GM12891 (cell line): ENCODE results near the gene MAGEC3.

ENCODE experiments used
- DNase-seq: peaks from one replicate; pipeline ENCODE4 v3.0.0; 2011; ENCODE audit warnings: low spot score; ENCODE audit not compliant: insufficient read length
- FAIRE-seq: peaks from 2 replicates; lab custom pipeline; 2011; peaks lifted over from hg19 to GRCh38; lab: Jason Lieb, UNC
- PAX5 ChIP-seq: IDR thresholded peaks from 2 replicates; pipeline ENCODE4 v1.6.1; 2011; ENCODE audit warnings: low read length, moderate library complexity, mild to moderate bottlenecking; ENCODE audit not compliant: insufficient read depth, severe bottlenecking
- POLR2A ChIP-seq: IDR thresholded peaks from 2 replicates; pipeline ENCODE4 v1.6.1; 2011; ENCODE audit warnings: low read depth, low read length, control low read depth
- POLR2AphosphoS5 ChIP-seq: IDR thresholded peaks from 2 replicates; pipeline ENCODE4 v1.6.1; 2011; ENCODE audit warnings: low read depth, low read length, control low read depth
- POU2F2 ChIP-seq: IDR thresholded peaks from 2 replicates; pipeline ENCODE4 v1.6.1; 2011; ENCODE audit warnings: low read depth, mild to moderate bottlenecking, control low read depth, low read length, moderate library complexity
- SPI1 ChIP-seq: IDR thresholded peaks from 2 replicates; pipeline ENCODE4 v1.6.1; 2011; ENCODE audit warnings: low read depth, low read length, control low read depth
- TAF1 ChIP-seq: IDR thresholded peaks from 2 replicates; pipeline ENCODE4 v1.6.1; 2011; ENCODE audit warnings: low read depth, low read length, control low read depth

MAGEC3 gene

DNA sequence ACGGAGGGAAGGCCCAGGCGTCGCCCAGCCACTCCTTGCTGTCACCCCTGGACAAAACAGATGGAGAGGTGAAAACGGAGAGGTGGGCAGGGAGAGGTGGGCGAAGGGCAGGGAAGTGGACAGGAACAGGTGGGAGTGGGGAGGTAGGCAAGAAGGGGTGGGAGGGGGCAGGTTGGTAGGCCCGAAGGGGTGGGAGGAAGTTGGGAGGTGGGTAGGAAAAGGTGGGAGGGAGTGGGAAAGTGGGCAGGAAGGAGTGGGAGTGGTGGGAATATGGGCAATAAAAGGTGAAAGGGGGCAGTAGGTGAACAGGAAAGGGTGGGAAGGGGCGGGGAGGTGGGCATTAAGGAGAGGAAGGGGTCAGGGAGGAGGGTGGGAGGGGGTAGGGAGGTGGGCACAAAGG, 56.6 kb downstream of the MAGEC3 start:
- FAIRE-seq, result no peak
- no peak for TF ChIP-seq POU2F2
- TF ChIP-seq POLR2A, result no peak
- no peak for TF ChIP-seq PAX5
- no peak for DNase-seq

DNA sequence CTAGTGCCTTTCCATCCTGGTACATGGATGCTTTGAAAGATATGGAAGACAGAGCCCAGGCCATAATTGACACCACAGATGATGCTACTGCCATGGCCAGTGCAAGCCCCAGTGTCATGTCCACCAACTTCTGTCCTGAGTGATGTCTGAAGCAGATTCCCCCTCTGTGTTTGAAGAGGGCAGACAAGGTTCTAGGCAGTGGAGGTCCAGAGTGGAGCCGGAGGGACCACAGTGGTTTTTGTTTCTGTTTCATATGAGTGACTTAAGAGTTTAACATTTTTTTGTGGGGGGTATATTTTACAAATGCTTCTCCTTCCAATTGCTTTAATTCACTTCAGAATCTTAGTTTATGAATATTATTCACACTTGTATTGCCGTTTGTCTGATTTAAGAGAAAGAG, 59.6 kb downstream of the MAGEC3 start:
- TF ChIP-seq PAX5 (no peak), TAF1 (no peak), POU2F2 (no peak), POLR2AphosphoS5 (no peak), SPI1 (no peak), POLR2A (no peak)
- FAIRE-seq (no peak), DNase-seq (no peak)

- TF ChIP-seq POU2F2 (no peak), PAX5 (no peak), POLR2AphosphoS5 (no peak), TAF1 (no peak), SPI1 (no peak), POLR2A (no peak)
- FAIRE-seq (no peak), DNase-seq (no peak)
These were observed 64.2 kb downstream of the MAGEC3 start for GRCh38 chrX:141902366-141902765.

DNA sequence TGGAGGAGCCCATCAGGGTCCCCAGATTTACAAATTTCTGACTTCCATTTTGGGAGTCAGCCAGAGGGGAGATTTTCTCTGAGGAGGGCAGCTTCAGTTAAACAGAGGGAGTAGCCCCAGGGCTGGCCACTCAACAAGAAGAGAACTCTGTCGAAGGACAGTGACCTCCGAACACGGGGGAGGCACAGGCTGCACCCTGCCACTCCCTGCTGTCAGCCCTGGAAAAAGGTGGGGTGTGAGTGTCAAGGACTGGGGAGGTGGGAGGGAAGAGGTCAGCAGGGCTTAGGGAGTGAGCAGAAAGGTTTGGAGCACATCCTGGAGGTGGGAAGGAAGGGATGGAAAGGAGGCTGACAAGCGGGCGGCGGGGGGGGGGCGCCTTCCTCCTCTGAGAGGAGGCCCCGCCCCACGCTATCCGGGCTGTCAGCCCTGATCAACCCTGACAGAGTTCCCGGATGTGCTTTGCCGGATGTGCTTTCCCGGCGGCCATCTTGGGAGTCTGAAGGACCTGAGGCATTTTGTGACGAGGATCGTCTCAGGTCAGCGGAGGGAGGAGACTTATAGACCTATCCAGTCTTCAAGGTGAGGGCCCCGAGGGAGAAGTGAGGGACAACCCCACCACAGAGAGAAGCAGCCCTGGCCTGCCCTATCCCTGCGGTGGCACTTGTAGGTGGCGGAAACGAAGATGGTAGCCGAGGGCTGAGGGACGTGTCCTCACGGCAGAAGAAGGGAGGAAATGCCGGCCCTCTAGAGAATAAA, 65.5 kb downstream of the MAGEC3 start, which contains the start of gene MAGEC1:
Gene MAGEC1, plus strand, starts transcription at position 495 of the 756 bp plus-strand sequence. CDS start 1,179 bp downstream, outside the sequence.
- no peak for TF ChIP-seq POU2F2
- TF ChIP-seq TAF1, result no peak
- no peak for TF ChIP-seq PAX5
- no peak for TF ChIP-seq POLR2AphosphoS5
- no peak for TF ChIP-seq POLR2A
- no peak for TF ChIP-seq SPI1
- no peak for FAIRE-seq
- DNase-seq, result no peak

DNA sequence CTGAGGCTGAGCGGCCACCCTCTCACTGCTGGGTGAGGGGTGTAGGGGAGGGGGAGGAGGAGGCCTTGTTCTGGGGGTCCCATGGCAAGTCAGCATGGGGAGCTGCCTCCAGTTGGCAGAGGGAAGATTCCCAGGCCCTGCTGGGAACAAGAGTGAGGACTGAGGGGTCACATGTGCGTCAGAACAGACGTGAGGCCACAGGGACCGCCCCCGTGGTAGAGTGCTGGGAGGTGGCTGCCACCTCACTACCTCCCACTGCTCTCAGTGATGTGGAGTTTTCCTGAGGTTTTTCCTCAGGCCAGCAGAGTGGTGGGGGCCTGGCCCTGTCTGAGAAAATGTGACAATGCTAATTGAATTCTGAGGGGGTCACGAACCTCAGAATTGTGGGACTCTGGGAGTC, 66.1 kb downstream of the MAGEC3 start:
- FAIRE-seq (no peak), DNase-seq (no peak)
- no peak for TF ChIP-seq PAX5
- TF ChIP-seq TAF1, result no peak
- TF ChIP-seq SPI1, result no peak
- no peak for TF ChIP-seq POU2F2
- no peak for TF ChIP-seq POLR2AphosphoS5
- TF ChIP-seq POLR2A, result no peak

DNA sequence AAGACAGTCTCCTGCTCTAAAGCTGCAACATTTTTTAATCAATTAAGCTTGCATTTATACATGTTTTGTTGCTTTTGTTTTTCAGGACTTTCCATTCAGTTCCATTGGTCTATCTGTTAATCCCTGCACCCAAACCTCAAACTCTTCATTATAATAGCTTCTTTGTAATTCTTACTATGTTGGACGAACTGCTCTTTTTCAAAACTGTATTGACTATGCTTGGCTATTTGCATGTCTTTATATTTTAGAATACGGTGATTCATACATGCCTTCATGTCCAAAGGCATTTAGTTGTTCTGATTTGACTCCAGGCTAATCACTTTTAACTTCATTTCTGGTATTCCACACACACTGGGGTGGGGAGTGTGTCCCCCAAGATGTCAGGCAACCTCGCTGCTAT, 79.7 kb downstream of the MAGEC3 start:
- TF ChIP-seq PAX5 (no peak), POLR2A (no peak), SPI1 (no peak), POLR2AphosphoS5 (no peak), TAF1 (no peak), POU2F2 (no peak)
- no peak for FAIRE-seq
- no peak for DNase-seq

DNA sequence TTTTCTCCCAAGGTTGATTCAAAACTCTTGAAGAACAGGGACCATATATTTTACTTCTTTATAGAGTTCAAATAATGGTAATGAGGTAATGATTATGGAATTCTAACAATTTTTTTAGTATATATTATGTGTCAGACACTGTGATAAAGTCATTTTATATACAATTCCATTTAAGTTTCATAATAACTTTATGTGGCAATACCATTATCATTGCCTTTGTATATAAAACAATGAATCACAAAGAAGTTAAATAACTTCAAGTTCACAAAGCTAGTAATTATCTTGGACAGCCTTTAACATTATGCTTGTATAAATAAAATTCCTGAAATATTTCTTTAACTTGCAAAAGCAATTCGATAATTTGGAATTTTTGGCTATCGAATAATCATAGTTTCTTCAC, 86.2 kb downstream of the MAGEC3 start:
- FAIRE-seq, result no peak
- DNase-seq, result no peak
- TF ChIP-seq POU2F2, result no peak
- TF ChIP-seq POLR2A, result no peak
- no peak for TF ChIP-seq PAX5
- TF ChIP-seq POLR2AphosphoS5, result no peak
- no peak for TF ChIP-seq TAF1
- no peak for TF ChIP-seq SPI1

- FAIRE-seq (no peak), DNase-seq (no peak)
- TF ChIP-seq SPI1 (no peak), TAF1 (no peak), PAX5 (no peak), POU2F2 (no peak), POLR2AphosphoS5 (no peak), POLR2A (no peak)
These were observed 90.3 kb downstream of the MAGEC3 start for GRCh38 chrX:141928432-141928831.

GRCh38 chrX:141934059-141934641, 96.0 kb downstream of the MAGEC3 start:
- DNase-seq, result no peak
- TF ChIP-seq SPI1, result no peak
- TF ChIP-seq POLR2A, result no peak
- TF ChIP-seq POLR2AphosphoS5, result no peak
- no peak for TF ChIP-seq PAX5
- no peak for TF ChIP-seq POU2F2
- no peak for TF ChIP-seq TAF1
- FAIRE-seq, result no peak

GRCh38 chrX:141935645-141936044, 97.5 kb downstream of the MAGEC3 start:
- TF ChIP-seq POLR2A (no peak), POLR2AphosphoS5 (no peak), PAX5 (no peak), POU2F2 (no peak), SPI1 (no peak), TAF1 (no peak)
- FAIRE-seq, result no peak
- DNase-seq, result no peak

DNA sequence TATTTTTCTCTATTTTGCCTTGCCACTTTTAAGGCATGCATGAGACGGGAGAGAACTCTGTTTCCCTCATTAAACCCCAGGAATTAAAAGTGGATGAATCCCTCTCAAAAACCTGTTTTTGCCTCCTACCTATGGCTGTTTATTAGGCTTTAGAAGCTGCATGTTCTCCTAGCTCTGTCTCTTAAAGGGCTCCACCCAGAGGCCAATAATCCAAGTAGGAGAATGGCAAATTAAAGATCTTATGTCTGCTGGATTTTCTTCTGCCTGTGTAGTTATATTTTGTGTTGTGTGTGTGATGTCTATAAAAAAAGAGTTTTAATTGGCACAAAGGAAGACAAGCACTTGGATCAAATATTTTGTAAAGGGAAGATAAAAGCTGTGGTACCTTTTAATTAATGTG, 98.0 kb downstream of the MAGEC3 start:
- FAIRE-seq (no peak), DNase-seq (no peak)
- TF ChIP-seq POLR2AphosphoS5, result no peak
- TF ChIP-seq TAF1, result no peak
- TF ChIP-seq SPI1, result no peak
- no peak for TF ChIP-seq POU2F2
